Measurements from ENCODE around the gene SORCS2. TPM values are rescaled to one million over a fixed set of nuclear protein-coding genes. Genes with fewer than 3 reads are reported as not detected.
A peak's percentile ranks its signal among the peaks of the same experiment; 100 is the strongest.

Gene SORCS2
- total and polyA plus RNA-seq, 8 donors: 4.6 to 9.7 (median 7.2) TPM

DNA sequence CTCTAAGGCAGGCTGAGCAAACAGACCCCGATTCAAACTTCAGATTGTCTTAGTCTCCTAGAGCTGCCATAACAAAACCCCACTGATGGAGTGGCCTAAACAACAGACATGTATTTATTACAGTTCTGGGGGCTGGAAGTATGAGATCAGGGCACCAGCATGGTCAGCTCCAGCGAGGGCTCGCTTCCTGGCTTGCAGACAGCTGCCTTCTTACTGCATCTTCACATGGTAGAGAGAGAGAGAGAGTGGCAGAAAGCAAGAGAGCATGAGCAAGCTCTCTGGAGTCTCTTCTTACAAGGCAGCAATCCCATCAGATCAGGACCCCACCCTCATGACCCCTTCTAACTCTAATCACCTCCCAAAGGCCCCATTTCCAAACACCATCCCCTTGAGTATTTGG, 22.3 kb upstream of the SORCS2 start:
- peak in 2 of 4 donors; percentile 4 to 43 for DNase-seq
- Histone ChIP-seq H3K9me3 (no peaks in the 10 kb centered on the region), H3K27ac (no peak overlapping the region), H3K4me3 (no peak overlapping the region), H3K27me3 (no peaks in the 10 kb centered on the region), H3K4me1 (no peaks in the 10 kb centered on the region), H3K36me3 (no peaks in the 10 kb centered on the region)
- ATAC-seq: no peak
- intact Hi-C loops (cut with DNase I): no loop called here
- TF ChIP-seq, protein P1, sequence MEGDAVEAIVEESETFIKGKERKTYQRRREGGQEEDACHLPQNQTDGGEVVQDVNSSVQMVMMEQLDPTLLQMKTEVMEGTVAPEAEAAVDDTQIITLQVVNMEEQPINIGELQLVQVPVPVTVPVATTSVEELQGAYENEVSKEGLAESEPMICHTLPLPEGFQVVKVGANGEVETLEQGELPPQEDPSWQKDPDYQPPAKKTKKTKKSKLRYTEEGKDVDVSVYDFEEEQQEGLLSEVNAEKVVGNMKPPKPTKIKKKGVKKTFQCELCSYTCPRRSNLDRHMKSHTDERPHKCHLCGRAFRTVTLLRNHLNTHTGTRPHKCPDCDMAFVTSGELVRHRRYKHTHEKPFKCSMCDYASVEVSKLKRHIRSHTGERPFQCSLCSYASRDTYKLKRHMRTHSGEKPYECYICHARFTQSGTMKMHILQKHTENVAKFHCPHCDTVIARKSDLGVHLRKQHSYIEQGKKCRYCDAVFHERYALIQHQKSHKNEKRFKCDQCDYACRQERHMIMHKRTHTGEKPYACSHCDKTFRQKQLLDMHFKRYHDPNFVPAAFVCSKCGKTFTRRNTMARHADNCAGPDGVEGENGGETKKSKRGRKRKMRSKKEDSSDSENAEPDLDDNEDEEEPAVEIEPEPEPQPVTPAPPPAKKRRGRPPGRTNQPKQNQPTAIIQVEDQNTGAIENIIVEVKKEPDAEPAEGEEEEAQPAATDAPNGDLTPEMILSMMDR (IDR thresholded peaks at IDR 0.05): no peak

DNA sequence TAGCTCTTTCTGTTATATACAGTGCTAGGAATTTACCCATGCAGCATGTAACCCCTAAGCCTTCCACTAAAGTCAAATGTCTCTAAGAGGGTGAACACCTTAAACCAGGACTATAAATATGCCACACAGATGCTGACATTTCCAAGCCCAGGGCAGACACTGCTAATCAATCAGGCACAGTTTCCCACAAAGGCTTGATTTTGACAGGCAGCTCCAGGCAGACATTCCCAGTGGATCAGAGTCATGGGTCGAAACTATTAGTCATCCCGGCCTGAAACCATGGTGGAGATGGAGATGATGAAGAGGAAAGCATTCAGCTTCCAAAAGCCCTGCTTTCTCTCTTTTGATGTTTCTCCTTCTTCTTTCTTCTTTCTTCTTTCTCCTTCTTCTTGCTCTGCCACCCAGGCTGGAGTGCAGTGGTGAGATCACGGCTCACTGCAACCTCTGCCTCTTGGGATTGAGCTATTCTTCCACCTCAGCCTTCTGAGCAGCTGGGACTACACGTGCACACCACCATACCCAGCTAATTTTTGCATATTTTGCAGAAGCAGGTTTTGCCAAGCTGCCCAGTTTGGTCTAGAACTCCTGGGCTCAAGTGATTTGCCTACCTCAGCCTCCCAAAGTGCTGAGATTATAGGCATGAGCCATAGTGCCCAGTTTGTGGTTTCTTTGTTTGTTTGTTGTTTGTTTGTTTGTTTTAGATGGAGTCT, 21.0 kb upstream of the SORCS2 start:
- no peaks in the 10 kb centered on the region for H3K9me3 ChIP-seq
- no peaks in the 10 kb centered on the region for H3K36me3 ChIP-seq
- H3K27me3 ChIP-seq: no peaks in the 10 kb centered on the region
- H3K4me1 ChIP-seq: no peaks in the 10 kb centered on the region
- no peak for ATAC-seq
- TF ChIP-seq, protein P1 (IDR thresholded peaks at IDR 0.05): no peak
- peak in 2 of 4 donors; percentile 1 to 9 for DNase-seq
- H3K4me3 ChIP-seq: no peak overlapping the region
- no peak overlapping the region for H3K27ac ChIP-seq
- intact Hi-C loops (cut with DNase I): no loop called here

DNA sequence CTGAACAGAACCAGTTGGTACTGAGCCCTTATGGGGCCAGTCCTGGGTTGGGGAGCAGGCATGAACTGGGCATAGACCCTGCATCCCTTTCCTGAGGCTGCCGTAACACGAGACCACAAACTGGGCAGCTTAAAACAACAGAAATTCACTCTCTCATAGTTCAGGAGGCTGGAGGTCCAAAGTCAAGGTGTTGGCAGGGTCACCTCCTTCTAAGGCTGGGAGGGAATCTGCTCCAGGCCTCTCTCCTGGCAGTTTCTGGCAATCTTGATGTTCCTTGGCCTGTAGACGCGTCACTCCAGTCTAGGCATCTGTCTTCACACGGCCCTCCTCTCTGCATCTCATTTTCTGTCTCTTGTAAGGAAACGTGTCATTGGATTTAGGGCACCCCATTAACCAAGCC, 19.8 kb upstream of the SORCS2 start:
- DNase-seq: peak in 1 of 4 donors; percentile 8
- no peaks in the 10 kb centered on the region for H3K27me3 ChIP-seq
- H3K36me3 ChIP-seq: no peaks in the 10 kb centered on the region
- H3K27ac ChIP-seq: no peak overlapping the region
- intact Hi-C loops (cut with DNase I): no loop called here
- ATAC-seq: no peak
- no peaks in the 10 kb centered on the region for H3K9me3 ChIP-seq
- no peak overlapping the region for H3K4me3 ChIP-seq
- no peaks in the 10 kb centered on the region for H3K4me1 ChIP-seq
- TF ChIP-seq, protein P1 (IDR thresholded peaks at IDR 0.05): no peak

DNA sequence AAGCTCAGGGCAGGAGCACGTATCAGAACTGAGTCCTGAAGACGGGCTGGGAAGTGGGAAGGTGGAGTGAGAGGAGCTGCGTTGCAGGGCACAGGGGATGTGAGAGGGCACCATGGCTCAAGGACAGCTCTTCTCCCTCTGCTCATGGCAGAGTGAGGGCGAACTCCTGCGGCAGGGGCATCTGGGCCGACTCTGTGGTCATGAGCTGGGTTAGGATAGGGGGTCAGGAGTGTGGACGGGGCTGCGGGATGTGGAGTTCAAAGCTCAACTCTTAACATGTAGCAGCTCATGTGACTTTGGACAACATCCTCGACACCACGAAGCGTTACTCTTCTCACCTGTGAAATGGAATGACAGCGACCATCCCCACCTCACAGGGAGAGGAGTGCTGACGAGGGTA, 19.4 kb upstream of the SORCS2 start:
- peak in 1 of 4 donors; percentile 14 for DNase-seq

DNA sequence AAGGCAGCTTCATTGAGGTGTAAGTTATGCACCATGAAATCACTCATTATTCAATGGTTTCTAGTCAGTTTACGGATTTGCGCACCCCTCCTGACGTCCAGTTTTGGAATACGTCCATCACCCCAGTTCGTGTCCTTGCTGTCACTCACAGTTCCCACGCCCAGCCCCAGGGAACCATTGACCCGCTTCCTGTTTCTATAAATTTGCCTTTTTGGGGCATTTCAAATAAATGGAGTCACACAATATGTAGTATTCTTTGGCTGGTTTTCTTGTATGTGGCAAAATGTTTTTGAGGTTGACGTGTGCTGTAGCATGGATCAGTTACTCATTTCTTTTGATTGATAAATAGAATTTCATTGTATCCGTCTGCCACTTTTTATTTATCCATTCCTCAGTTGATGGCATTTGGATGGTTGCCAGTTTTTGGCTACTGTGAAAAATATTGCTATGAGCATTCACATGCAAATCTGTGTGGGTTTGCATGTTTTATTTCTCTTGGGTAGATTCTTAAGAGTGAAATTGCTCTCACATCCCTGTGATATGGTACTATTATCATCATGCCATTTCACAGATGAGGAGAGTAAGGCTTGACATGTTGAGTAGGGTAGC, 18.4 kb upstream of the SORCS2 start:
- peaks cover 0 to 5% of the 10 kb centered on the region in 2 donors for H3K9me3 ChIP-seq
- no peaks in the 10 kb centered on the region for H3K4me1 ChIP-seq
- peak in 1 of 4 donors; percentile 15 for DNase-seq
- ATAC-seq: no peak
- no peak overlapping the region for H3K27ac ChIP-seq
- no peak overlapping the region for H3K4me3 ChIP-seq
- TF ChIP-seq, protein P1 (IDR thresholded peaks at IDR 0.05): no peak
- no peaks in the 10 kb centered on the region for H3K36me3 ChIP-seq
- H3K27me3 ChIP-seq: no peaks in the 10 kb centered on the region
- intact Hi-C loops (cut with DNase I): no loop called here

More for the DNA sequence above, 19.4 kb upstream of the SORCS2 start:
- Histone ChIP-seq H3K36me3 (no peaks in the 10 kb centered on the region), H3K4me1 (no peaks in the 10 kb centered on the region), H3K27ac (no peak overlapping the region), H3K4me3 (no peak overlapping the region), H3K9me3 (no peaks in the 10 kb centered on the region), H3K27me3 (no peaks in the 10 kb centered on the region)
- intact Hi-C loops (cut with DNase I): no loop called here
- no peak for ATAC-seq
- TF ChIP-seq, protein P1 (IDR thresholded peaks at IDR 0.05): no peak

All from left lung (tissue), 10 donors.